Mucosa of rectum (tissue), 2 donors: ENCODE measurements around the gene ZBTB25.

Source experiments
- H3K27ac ChIP-seq, 2 donors: one replicate each; pipeline ENCODE4 v1.7.0; 2013; ENCODE audit warnings: inconsistent platforms in 2 of 2, low read depth in 2 of 2, low read length in 2 of 2
- H3K27me3 ChIP-seq, 2 donors: one replicate each; pipeline ENCODE4 v1.7.0; 2013; ENCODE audit warnings: low read length in 2 of 2; ENCODE audit not compliant: control insufficient read depth in 2 of 2, insufficient read depth in 2 of 2
- H3K36me3 ChIP-seq, 2 donors: one replicate each; pipeline ENCODE4 v1.7.0; 2013; ENCODE audit warnings: low read length in 2 of 2; ENCODE audit not compliant: control insufficient read depth in 2 of 2, insufficient read depth in 2 of 2
- H3K4me1 ChIP-seq, 2 donors: one replicate each; pipeline ENCODE4 v1.7.0; 2013; ENCODE audit warnings: low read length in 2 of 2, mild to moderate bottlenecking in 1 of 2; ENCODE audit not compliant: control insufficient read depth in 2 of 2, insufficient read depth in 2 of 2
- H3K4me3 ChIP-seq, 2 donors: one replicate each; pipeline ENCODE4 v1.7.0; 2013; ENCODE audit warnings: low read length in 2 of 2
- H3K9ac ChIP-seq, 2 donors: one replicate each; pipeline ENCODE4 v1.7.0; 2013; ENCODE audit warnings: low read length in 2 of 2, low read depth in 1 of 2, mild to moderate bottlenecking in 1 of 2
- H3K9me3 ChIP-seq, 2 donors: one replicate each; pipeline ENCODE4 v1.7.0; 2013; ENCODE audit warnings: low read length in 2 of 2; ENCODE audit not compliant: control insufficient read depth in 2 of 2
- donor health status: healthy.
- donor health status: Normal muscosa, but diverticular disease.

ZBTB25 gene

DNA sequence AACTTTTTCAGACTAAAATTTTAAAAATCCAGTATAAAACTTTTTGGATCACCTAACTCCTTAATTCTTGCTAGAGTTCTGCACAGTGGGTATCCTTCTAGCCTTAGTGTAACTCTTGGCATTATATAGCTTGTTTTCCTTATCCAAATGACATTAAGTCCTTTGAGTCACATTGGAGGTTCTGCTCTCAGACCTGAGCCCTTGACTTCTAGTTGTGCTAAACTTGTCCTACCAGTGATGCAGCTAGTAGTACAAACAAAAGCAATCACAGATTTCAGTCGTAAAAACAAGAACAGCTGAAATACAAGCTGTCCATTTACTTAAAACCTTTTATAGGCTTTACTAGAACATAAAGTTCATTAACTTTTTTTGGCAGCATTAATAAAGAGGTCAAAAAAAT lies 11.4 kb upstream of the ZBTB25 start:
- Histone ChIP-seq H3K9me3 (no peaks in the 10 kb centered on the region), H3K4me3 (no peak overlapping the region), H3K27ac (peak overlapping the region in 1 of 2 donors; percentile 34), H3K36me3 (no peaks in the 10 kb centered on the region), H3K4me1 (peaks cover 12 to 14% of the 10 kb centered on the region in 2 donors), H3K9ac (no peak overlapping the region), H3K27me3 (no peaks in the 10 kb centered on the region)

DNA sequence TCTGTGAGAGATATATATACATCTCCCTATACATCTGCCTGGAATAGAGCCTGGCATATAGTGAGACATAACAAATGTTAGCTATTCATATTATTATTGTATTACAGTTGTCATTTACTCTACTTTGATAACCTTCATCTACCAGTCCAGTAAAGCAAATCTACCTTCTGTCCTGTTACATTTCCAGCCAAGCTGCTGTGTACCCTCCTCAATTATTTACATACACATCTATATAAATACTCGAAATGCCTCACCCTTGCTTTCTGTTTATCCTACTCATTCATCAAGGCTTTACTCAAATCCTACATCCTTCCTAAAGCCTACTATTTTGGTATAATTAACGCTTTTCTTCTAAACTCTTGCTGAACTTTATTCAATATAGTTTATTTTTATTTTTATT lies 9.6 kb upstream of the ZBTB25 start:
- no peaks in the 10 kb centered on the region for H3K36me3 ChIP-seq
- H3K4me3 ChIP-seq, result no peak overlapping the region
- H3K9me3 ChIP-seq, result no peaks in the 10 kb centered on the region
- peaks cover 12 to 18% of the 10 kb centered on the region in 2 donors for H3K4me1 ChIP-seq
- no peak overlapping the region for H3K27ac ChIP-seq
- no peak overlapping the region for H3K9ac ChIP-seq
- H3K27me3 ChIP-seq, result no peaks in the 10 kb centered on the region

DNA sequence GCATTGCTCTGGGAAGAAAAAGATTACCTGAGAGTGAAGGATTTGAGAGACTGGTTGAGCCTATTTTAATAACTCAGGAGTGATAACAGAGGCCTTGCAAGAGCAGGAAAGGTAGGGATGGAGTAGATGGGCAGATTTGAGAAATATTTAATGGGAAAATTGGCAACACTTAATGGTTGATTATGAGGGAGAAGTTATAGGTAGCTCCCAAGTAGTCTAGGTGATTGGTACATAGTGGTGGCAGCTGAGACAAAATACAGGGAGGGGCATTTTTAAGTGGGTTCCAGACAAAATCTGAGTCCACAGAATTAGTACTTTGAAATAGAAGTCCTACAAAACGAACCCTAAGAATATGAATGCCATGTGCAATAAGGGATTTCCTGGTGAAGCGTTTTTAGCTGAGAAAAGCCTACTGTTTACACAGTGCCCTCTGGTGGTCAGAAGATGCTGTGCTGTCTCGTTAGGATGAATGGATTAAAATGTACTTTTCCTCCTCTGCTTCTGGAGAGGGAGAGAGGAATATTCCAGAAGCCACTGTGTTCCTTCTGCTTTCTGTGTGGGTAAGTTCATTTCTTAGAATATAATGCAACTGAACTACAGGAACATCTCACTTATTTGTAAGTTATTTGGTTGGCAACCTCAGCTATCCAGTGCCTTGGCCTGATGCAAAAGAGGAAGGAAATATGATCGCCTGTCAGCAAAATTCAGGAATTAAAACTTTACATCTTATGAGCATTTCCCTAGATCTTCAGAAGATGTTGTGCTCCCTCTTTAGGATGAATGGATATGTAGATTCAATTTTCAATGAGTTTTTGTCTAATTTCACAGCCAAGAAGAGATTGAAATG lies 7.4 kb upstream of the ZBTB25 start:
- Histone ChIP-seq H3K9ac (peak overlapping the region in 1 of 2 donors; percentile 15), H3K36me3 (no peaks in the 10 kb centered on the region), H3K4me1 (peaks cover 23 to 26% of the 10 kb centered on the region in 2 donors), H3K27ac (no peak overlapping the region), H3K27me3 (no peaks in the 10 kb centered on the region), H3K9me3 (no peaks in the 10 kb centered on the region), H3K4me3 (no peak overlapping the region)

DNA sequence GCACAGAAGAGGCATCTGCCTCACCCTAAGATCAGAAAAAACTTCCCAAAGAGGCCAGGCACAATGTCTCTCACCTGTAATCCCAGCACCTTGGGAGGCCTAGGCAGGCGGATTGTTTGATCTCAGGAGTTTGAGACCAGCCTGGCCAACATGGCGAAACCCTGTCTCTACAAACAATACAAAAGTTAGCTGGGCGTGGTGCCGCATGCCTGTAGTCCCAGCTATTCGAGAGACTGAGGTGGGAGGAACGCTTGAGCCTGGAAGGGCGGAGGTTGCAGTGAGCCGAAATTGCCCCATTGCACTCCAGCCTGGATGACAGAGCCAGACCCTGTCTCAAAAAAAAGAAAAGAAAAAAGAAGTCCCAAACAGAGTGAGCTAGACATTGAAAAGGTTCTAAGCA lies 5.4 kb upstream of the ZBTB25 start:
- Histone ChIP-seq H3K4me1 (peaks cover 14 to 26% of the 10 kb centered on the region in 2 donors), H3K9me3 (no peaks in the 10 kb centered on the region), H3K4me3 (no peak overlapping the region), H3K9ac (no peak overlapping the region), H3K27ac (no peak overlapping the region), H3K27me3 (no peaks in the 10 kb centered on the region), H3K36me3 (no peaks in the 10 kb centered on the region)

DNA sequence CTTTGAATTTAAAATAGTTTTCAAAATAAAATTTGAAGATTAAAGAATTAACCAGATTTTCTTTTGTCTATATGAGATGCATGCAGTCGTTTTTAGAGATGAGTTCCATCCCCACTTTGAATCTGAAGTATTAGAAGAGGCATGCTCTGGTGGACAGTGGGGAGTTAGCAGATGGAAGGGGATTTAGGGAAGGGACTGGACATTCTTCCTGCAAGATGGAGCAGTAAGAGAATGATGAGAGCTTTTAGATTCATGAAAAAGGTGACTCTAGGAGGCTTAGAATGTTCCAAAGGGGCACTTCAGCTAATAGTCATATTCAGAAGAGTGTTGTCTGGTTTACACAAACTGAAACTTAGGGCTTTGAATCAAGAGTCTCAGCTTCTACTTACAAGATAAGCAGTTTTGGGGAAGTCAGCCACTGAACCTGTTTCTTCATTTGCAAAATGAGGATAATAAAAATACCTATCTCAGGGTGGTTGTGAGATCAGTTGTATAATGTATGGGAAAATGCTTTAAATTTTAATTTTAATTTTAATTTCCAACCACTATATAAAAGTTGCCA lies 4.7 kb upstream of the ZBTB25 start:
- no peaks in the 10 kb centered on the region for H3K36me3 ChIP-seq
- peaks cover 14 to 26% of the 10 kb centered on the region in 2 donors for H3K4me1 ChIP-seq
- H3K9me3 ChIP-seq, result no peaks in the 10 kb centered on the region
- no peak overlapping the region for H3K27ac ChIP-seq
- H3K9ac ChIP-seq, result no peak overlapping the region
- no peak overlapping the region for H3K4me3 ChIP-seq
- no peaks in the 10 kb centered on the region for H3K27me3 ChIP-seq

DNA sequence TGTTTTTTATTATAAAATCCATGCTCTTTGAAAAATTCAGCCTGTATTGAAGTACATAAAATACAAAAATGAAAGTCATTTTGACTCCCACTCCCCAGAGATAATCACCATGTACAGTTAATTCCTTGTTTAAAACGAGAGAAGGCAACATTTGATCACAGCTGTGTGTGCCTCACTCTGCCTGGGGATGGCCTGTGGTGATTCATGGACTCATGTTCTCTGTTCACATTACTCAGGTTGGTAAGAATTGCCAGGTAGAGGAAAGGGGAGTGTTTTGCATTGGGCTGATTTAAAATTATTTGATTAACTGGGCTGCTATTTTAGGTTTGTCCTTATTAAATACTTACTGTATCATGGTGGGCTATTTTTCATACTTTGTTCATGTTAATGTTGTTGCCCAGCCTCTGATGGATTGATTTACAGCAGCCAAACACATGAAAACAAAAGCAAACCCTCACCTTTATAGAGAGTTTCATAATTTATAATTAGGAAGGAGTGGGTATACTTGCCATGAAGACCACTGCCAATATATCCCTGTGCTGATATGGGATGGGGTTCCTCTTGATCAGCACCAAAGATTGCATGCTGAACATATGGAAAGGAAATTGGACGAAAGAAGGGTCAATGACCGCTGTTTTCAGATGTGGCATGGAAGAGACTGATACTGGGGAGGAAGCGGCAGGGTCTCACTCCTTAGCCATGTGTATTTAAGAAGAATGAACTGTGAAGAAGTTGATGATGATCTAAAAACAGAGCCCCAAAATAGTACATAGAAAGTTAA lies 3.9 kb upstream of the ZBTB25 start:
- Histone ChIP-seq H3K27ac (peak overlapping the region in 1 of 2 donors; percentile 35), H3K27me3 (no peaks in the 10 kb centered on the region), H3K4me1 (peaks cover 18 to 27% of the 10 kb centered on the region in 2 donors), H3K9me3 (no peaks in the 10 kb centered on the region), H3K36me3 (no peaks in the 10 kb centered on the region), H3K4me3 (peak overlapping the region in 1 of 2 donors; percentile 49), H3K9ac (peak overlapping the region in 1 of 2 donors; percentile 1)

DNA sequence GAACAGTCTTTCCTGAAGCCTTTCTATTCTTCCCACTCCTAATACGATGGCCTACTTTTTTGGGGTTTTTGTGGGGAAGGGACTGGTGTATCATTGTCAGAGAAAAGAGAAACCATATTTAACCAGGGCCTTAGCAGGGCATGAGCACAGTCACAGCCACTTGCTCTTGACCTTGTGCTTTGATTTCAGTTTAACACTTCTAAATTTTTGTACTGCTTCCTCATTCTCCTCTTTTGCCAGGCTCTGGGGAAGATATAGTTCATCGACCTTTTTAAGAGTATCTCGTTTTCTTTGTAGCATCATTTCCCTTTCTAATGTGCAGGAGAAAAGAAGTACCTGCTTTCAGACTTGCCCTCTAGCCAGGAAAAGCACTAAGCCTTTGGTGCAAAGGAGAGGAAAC lies 3.1 kb upstream of the ZBTB25 start:
- Histone ChIP-seq H3K4me3 (peak overlapping the region in 1 of 2 donors; percentile 49), H3K27me3 (no peaks in the 10 kb centered on the region), H3K4me1 (peaks cover 27 to 36% of the 10 kb centered on the region in 2 donors), H3K9ac (no peak overlapping the region), H3K27ac (peak overlapping the region; percentile 7 to 65), H3K9me3 (no peaks in the 10 kb centered on the region), H3K36me3 (no peaks in the 10 kb centered on the region)

DNA sequence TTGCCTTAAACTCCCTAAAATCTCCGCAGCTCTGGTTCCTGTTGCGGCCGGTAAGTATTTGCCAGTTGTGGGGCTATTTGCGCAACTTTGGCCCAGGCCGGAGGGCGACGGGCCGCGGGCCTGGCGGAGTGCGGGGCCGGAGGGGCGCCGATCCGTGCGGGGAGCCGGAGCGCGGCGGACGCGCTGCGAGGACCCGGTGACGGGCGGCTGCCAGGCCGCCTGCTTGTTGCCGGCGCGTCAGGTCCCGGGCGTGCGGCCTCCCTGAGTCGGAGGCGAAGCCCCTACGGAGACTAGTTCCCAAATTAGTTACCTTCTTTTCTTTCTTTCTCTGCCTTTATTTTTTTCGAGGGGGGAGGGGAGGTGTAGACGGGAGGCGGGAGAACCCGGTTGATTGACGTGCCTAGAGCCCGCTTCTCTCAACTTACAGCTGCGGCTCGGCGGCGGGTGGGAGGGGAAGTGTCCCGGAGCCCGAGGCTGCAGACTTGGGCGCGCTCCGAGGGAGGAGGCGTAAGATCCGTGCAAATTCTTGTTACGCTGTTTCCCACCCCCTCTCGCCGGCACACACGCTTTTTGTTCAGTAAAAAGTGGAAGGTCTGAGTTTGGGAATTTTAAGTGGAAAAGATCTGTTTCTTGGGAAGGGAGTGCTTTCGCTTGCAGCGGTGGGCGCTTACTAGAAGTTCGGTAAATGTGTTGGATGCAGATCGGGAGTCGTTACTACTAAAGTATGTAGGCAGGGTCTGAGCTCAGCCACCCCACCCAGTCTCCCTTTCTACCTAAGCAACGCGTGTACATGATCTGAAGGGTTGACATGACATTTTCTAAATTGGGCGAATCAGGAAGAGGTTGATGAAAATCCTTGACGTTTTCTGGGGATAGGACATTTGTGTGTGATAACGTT lies 1.5 kb upstream of the ZBTB25 start:
- peak overlapping the region; percentile 92 to 98 for H3K9ac ChIP-seq
- H3K9me3 ChIP-seq, result no peaks in the 10 kb centered on the region
- peaks cover 29 to 30% of the 10 kb centered on the region in 2 donors for H3K4me1 ChIP-seq
- H3K4me3 ChIP-seq, result peak overlapping the region; percentile 77 to 88
- no peaks in the 10 kb centered on the region for H3K27me3 ChIP-seq
- no peaks in the 10 kb centered on the region for H3K36me3 ChIP-seq
- peak overlapping the region; percentile 99 to 100 for H3K27ac ChIP-seq

DNA sequence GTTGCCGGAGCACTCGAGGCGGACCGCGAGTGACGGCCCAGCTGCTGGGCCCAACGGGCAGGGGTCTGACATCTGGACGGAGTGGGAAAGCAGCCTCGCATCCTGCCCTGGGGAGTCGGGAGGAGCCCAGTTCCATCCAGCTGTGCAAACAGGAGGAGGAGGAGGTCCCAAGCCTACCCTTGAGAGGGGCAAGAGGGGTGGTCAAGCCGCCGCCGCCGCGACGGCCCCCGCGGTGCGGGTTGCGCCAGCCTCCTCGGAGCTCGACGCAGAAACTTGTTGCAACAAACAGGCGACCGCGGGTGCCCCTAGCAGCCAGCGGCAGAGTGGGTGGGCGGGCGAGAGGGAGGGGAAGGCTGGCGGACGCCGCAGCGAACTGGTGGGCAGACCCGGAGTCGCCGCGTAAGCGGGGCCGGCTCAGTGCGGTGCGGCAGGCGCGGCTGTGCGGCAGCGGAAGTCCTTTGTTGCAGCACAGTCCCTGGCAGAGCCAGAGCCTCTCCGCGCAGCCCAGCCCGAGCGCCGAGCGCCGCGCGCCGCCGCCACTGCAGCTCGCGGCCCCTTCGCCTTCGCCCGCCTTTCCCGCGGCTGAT lies 765 bp upstream of the ZBTB25 start, which contains the start of gene ZBTB1:
Gene ZBTB1, plus strand, starts transcription at position 461 of the 587 bp plus-strand sequence. CDS start 16,735 bp downstream, outside the sequence.
- H3K4me1 ChIP-seq, result peaks cover 29 to 30% of the 10 kb centered on the region in 2 donors
- H3K9me3 ChIP-seq, result no peaks in the 10 kb centered on the region

More for the DNA sequence above, 765 bp upstream of the ZBTB25 start, which contains the start of gene ZBTB1:
- peak within 1 kb of the TSS; percentile 99 to 100 for H3K27ac ChIP-seq
- H3K4me3 ChIP-seq, result peak within 1 kb of the TSS; percentile 77 to 88
- H3K9ac ChIP-seq, result peak within 1 kb of the TSS; percentile 92 to 98
- no peaks in the 10 kb centered on the region for H3K36me3 ChIP-seq
- no peaks in the 10 kb centered on the region for H3K27me3 ChIP-seq
